Gastroesophageal sphincter (tissue), 3 donors: ENCODE measurements around the gene RNASEH2B.

Experiments used
- CTCF ChIP-seq, 4 experiments: fragments of 200-600 bp in 2 of 4; fragments of 450-650 bp in 2 of 4; sonication (generic) in 1 of 4; IDR thresholded peaks; one replicate each; pipeline ENCODE4 v1.5.1; 2017 to 2019; ENCODE audit warnings: antibody characterized with exemption in 4 of 4, mild to moderate bottlenecking in 2 of 4, moderate library complexity in 2 of 4
- EP300 ChIP-seq: sonication (generic); formaldehyde crosslinking; IDR thresholded peaks from one replicate; pipeline ENCODE4 v1.6.1; 2017; ENCODE audit warnings: antibody characterized with exemption, mild to moderate bottlenecking
- POLR2A ChIP-seq, 2 donors: fragments of 450-650 bp; IDR thresholded peaks; one replicate each; pipeline ENCODE4 v1.6.1; 2017; ENCODE audit warnings: antibody characterized with exemption in 2 of 2, mild to moderate bottlenecking in 2 of 2, moderate library complexity in 1 of 2
- POLR2AphosphoS5 ChIP-seq: sonication (generic); formaldehyde crosslinking; IDR thresholded peaks from one replicate; pipeline ENCODE4 v1.6.1; 2017; ENCODE audit warnings: antibody characterized with exemption

- no peak for TF ChIP-seq CTCF (IDR thresholded peaks at IDR 0.05)
- TF ChIP-seq POLR2A (IDR thresholded peaks at IDR 0.05), result no peak
- TF ChIP-seq EP300, result no peak
- TF ChIP-seq POLR2AphosphoS5, result no peak
Measured at GRCh38 chr13:51003642-51004041, 94.1 kb downstream of the RNASEH2B start.
